Ureter (tissue), 1 donor: ENCODE results near the gene AKAP13. TPM values are rescaled to one million over a fixed set of nuclear protein-coding genes. Genes with fewer than 3 reads are reported as not detected.

Experiments used
- DNase-seq: peaks from one replicate; pipeline ENCODE4 v3.0.0-alpha.2; 2020; ENCODE audit warnings: low spot score
- total RNA-seq: library from RNA; stranded (reverse); gene quantifications from one replicate; pipeline ENCODE4 v1.2.4, GENCODE V29; 2023
- donor health status: DM: yes; HTN: yes; CAD: no.

The AKAP13 gene
- total RNA-seq, 1 donor from 2014 or later, result 264 TPM

- no peak for DNase-seq
Measured at GRCh38 chr15:85496551-85497171, 116.3 kb downstream of the AKAP13 start.

GRCh38 chr15:85497172-85497569 is 116.8 kb downstream of the AKAP13 start:
- DNase-seq, result no peak

GRCh38 chr15:85498471-85498870 is 118.1 kb downstream of the AKAP13 start:
- DNase-seq, result no peak

- no peak for DNase-seq
Measured at GRCh38 chr15:85499371-85499887, 119.0 kb downstream of the AKAP13 start.

- DNase-seq, result no peak
Measured at GRCh38 chr15:85500060-85500708, 119.8 kb downstream of the AKAP13 start.

- DNase-seq, result no peak
Measured at GRCh38 chr15:85500729-85501128, 120.3 kb downstream of the AKAP13 start.

- no peak for DNase-seq
Measured at GRCh38 chr15:85501574-85501973, 121.2 kb downstream of the AKAP13 start.

- DNase-seq, result no peak
Measured at GRCh38 chr15:85503151-85503799, 122.9 kb downstream of the AKAP13 start.

- DNase-seq, result peak; percentile 59
Measured at GRCh38 chr15:85504749-85505676, 124.6 kb downstream of the AKAP13 start.

- DNase-seq, result no peak
Measured at GRCh38 chr15:85507114-85507513, 126.7 kb downstream of the AKAP13 start.

GRCh38 chr15:85509973-85510372 is 129.6 kb downstream of the AKAP13 start:
- no peak for DNase-seq

- DNase-seq, result no peak
Measured at GRCh38 chr15:85514413-85514812, 134.0 kb downstream of the AKAP13 start.

- no peak for DNase-seq
Measured at GRCh38 chr15:85515212-85515611, 134.8 kb downstream of the AKAP13 start.

GRCh38 chr15:85517086-85517485 is 136.7 kb downstream of the AKAP13 start:
- no peak for DNase-seq

- DNase-seq, result no peak
Measured at GRCh38 chr15:85518979-85519761, 138.8 kb downstream of the AKAP13 start.

- DNase-seq, result no peak
Measured at GRCh38 chr15:85520650-85521049, 140.2 kb downstream of the AKAP13 start.

GRCh38 chr15:85523530-85523929 is 143.1 kb downstream of the AKAP13 start:
- DNase-seq, result no peak

- DNase-seq, result no peak
Measured at GRCh38 chr15:85525755-85526154, 145.4 kb downstream of the AKAP13 start.

GRCh38 chr15:85527895-85528294 is 147.5 kb downstream of the AKAP13 start:
- no peak for DNase-seq

- no peak for DNase-seq
Measured at GRCh38 chr15:85530079-85530478, 149.7 kb downstream of the AKAP13 start.

- no peak for DNase-seq
Measured at GRCh38 chr15:85531083-85531482, 150.7 kb downstream of the AKAP13 start.
